ENCODE data around the gene SDR42E1.
"Not testable (repeated sequence)": the region's sequence is repeated elsewhere in the genome, so short reads cannot be mapped to it uniquely, and the experiment has no call there.

The SDR42E1 gene

DNA sequence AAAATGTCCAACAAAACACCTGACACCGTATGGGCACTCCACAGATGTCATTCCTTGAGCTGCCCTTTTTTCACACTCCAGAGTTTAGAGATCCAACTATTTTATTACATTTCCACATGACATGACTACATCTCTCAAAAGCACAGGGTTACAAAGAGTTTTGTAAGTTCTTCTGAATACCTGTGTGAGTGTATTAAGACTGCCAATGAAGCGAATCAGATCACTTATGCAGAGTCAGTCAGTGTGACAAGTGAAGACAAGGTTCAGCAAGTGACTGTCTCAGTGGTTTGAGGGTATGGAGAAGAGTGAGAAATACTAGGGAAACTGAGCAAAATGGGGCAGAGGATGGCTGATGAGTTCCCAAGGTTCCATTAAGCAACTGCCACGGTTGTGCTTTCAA lies 8.4 kb downstream of the SDR42E1 start:
- no peak for DNase-seq

GRCh38 chr16:81997738-81998137 lies 13.5 kb downstream of the SDR42E1 start:
- no peak for DNase-seq

- DNase-seq: no peak
These were observed 14.4 kb downstream of the SDR42E1 start for GRCh38 chr16:81996664-81997509.

DNA sequence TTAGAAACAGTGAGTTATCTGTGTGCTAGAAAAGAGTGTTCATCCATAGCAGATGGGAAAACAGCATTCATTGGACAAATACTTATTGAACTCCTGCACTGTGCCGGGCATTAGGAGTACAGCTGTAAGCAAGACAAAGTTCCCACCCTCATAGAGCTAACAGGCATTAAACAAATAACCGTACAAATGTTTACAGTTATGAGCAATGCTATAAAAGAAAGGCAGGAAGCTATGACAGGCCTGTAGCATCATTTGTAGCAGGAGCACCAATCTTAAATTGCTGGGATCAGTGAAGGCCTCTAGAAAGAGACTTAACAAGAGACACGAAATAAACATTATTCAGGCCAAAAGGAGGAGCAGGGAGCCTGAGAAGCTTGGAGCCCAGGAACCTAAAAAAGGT lies 15.6 kb downstream of the SDR42E1 start:
- DNase-seq: no peak

GRCh38 chr16:81994485-81994884 lies 16.8 kb downstream of the SDR42E1 start:
- no peak for DNase-seq

- DNase-seq: no peak
These were observed 18.4 kb downstream of the SDR42E1 start for GRCh38 chr16:81992859-81993258.

DNA sequence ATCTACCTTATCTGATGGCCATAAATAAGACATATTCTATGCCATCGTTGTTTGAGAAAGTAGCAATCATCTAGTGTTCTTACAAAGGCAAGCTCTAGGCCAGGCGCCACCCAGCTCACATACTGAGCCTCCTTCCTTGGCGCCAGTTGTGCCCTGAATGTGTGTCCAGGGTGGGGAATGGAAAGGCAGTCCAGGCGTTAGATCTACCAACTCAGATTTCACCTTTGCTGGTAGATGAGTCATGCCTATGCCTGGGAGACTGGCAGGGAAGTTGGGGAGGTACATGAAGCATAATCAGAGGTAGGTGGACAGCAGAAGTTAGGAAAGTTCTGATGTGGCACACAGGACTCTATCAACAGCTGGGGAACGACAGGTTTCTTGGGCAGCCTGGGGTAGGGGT lies 23.6 kb downstream of the SDR42E1 start:
- DNase-seq: no peak

DNA sequence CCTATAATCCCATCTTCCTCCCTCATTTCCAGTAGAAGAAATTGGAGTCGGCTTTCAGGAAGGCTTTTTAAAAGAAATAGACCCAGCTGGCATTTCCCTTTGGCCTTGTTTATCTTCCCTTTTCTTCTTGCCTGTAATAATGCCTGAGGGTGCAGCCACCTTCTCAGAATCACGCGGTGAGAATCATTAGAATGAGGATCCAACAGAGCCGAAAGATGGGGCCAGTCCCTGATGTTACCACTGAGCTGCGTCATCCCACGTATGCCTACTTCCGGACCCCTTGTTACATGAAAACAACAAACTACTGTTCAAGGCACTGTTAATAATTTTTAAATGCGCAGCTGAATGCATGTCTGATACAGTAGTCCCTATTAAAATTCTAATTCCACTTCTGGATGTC lies 24.1 kb downstream of the SDR42E1 start:
- no peak for DNase-seq

- not testable (repeated sequence) for DNase-seq
These were observed 33.8 kb downstream of the SDR42E1 start for GRCh38 chr16:81977335-81977942.

- no peak for DNase-seq
These were observed 35.6 kb downstream of the SDR42E1 start for GRCh38 chr16:81975637-81976036.

DNA sequence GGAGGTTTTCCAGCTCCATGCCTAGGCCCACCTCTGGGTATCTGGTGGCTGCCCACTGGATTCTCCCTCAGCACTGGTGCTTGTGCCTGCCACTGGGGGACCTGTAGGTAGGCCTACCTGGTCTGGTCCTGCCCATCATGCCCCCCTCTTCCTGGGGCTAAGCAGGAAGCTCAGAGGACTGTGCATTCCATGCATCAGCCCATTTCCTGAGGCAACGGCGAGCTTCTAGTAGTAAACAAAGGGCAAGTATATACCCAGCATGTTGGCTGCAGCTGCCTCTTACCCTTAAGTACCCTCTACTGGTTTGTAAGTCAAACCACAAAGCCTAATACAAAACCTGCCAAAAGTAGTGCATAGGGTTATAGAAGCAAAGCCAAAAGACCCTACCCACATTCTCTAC lies 37.5 kb downstream of the SDR42E1 start:
- DNase-seq: no peak

DNA sequence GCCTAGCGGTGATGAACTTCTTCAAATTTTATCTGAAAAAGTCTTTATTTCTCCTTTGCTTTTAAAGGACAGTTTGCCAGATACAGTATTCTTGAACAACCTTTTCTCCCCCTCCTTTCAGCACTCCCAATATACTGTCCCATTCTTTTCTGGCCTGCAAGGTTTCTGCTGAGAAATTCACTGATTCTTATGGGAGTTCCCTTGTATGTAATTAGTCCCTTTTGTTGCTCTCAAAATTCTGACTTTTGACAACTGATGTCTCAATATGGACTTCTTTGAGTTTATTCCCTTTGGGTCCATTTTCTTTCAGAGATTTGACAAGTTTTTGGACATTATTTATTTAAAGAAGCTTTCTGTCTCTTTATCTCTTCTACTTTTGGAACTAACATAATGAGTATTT lies 39.4 kb downstream of the SDR42E1 start:
- DNase-seq: no peak

- no peak for DNase-seq
These were observed 43.9 kb downstream of the SDR42E1 start for GRCh38 chr16:81967358-81967757.

- DNase-seq: no peak
These were observed 46.5 kb downstream of the SDR42E1 start for GRCh38 chr16:81964808-81965207.

DNA sequence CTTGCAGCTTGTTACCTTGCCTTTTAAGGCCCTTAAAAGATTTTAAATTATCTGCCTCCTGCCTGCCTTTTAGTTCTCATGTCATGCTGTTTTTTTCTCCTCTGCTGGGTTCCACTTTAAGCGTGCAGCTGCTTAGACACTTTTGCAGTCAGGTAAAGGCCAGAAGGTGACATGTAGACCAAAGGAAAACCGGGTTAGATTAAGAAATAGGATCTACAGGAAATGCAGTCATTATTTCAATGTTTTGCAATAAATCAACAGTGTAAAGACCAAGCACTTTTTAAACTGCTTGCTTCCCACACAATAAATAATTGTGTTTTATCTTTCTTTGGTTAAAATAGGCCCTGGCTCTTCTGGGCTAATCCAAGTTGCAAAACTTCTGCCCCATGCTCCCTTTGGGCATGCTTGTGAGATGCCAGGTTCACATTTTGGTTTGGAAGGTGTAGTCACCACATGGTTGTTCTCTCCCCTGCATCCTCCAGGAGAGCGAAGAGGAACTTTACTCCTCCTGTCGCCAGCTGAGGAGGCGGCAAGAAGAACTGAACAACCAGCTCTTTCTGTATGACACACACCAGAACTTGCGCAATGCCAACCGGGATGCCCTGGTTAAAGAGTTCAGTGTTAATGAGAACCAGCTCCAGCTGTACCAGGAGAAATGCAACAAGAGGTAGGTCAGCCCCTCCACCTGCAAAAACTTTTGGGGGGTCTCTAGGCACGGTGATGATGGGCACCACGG lies 54.9 kb downstream of the SDR42E1 start:
- DNase-seq: no peak

- no peak for DNase-seq
These were observed 59.7 kb downstream of the SDR42E1 start for GRCh38 chr16:81951564-81951963.

GRCh38 chr16:81946206-81946605 lies 65.1 kb downstream of the SDR42E1 start:
- DNase-seq: no peak

GRCh38 chr16:81945665-81946064 lies 65.6 kb downstream of the SDR42E1 start:
- DNase-seq: no peak

DNA sequence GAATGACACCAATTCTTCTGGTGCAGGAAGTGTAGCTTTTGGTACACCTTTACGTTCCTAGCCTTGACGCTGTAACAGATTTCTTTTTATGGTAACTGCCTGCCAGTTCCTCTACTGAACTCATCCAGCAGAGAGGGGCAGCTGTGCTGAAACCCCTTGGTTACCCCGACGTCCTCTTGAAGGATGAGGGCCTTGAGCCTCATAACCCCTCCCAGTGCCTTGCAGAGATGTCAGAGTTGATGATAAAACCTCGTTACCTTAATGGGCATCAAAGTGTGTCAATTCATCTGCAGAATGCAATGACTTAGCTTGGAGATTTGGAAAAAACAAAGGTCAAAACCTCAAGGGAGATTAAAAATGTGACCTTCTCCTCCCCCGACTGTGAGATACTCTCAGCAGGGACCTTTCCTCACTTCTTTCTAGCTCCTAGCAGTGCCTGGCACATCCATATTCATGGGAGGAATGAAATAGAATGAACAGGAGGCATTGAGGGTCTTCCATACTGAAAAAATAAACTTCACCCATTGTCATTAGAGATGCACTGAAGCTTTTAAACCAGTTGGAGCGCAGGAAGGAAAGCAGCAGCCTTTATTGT lies 69.2 kb downstream of the SDR42E1 start:
- DNase-seq: no peak

DNA sequence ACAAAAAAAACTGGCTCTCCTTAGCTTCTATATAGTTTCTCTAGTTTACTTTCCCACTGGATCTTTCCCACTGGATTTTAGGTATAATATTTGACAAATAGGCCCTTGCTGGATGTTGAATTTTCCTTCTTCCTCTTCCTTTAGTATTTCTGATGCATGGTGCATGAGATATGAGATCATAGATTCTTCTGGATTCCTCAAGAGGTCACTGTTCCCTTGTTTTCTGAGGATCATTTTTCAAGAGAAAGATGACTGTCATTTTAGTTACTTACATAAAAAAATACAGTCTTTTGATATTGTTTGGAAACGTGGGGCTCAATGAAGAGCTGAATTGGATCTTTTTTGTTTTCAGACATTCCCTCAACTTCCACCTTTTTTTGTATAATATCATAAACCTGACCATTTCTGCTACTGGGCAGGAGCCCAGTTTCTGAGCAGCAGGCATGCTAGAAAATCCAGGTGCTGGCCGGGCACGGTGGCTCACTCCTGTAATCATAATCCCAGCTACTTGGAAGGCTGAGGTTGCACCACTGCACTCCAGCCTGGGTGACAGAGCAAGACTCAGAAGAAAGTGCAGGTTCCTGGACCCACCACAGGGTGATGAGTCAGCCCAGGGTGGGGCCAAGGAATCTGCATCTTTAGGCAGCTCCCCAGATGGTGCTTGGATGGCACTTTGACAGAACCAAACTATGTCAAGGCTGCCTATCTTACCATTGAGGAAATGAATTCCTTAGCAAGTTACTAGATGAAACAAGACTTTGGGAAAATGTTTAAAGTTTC lies 70.3 kb downstream of the SDR42E1 start:
- peak; percentile 2 for DNase-seq

- DNase-seq: no peak
These were observed 71.9 kb downstream of the SDR42E1 start for GRCh38 chr16:81939164-81940056.

Data from NCI-H1092 (cell line).